ENCODE measurements around the gene CEP350.
A peak's percentile ranks its signal among the peaks of the same experiment; 100 is the strongest.
"Not testable (repeated sequence)": the region's sequence is repeated elsewhere in the genome, so short reads cannot be mapped to it uniquely, and the experiment has no call there.

CEP350 gene

GRCh38 chr1:179941454-179941853 is 13.2 kb upstream of the CEP350 start:
- DNase-seq = no peak

- no peak for DNase-seq
Observed at GRCh38 chr1:179950651-179951050, 4.0 kb upstream of the CEP350 start.

- DNase-seq = no peak
Observed at GRCh38 chr1:179951383-179952144, 3.0 kb upstream of the CEP350 start.

- DNase-seq = peak; percentile 65
Observed at GRCh38 chr1:179952186-179952585, 2.4 kb upstream of the CEP350 start.

- peak; percentile 65 for DNase-seq
Observed at GRCh38 chr1:179953974-179954492, 577 bp upstream of the CEP350 start.

GRCh38 chr1:179955287-179955680 is 674 bp downstream of the CEP350 start:
- DNase-seq = no peak

- DNase-seq = peak; percentile 32
Observed at GRCh38 chr1:179955731-179956130, 1.1 kb downstream of the CEP350 start.

- DNase-seq = no peak
Observed at GRCh38 chr1:179958359-179958758, 3.7 kb downstream of the CEP350 start.

GRCh38 chr1:179962168-179962567 is 7.6 kb downstream of the CEP350 start:
- not testable (repeated sequence) for DNase-seq

- DNase-seq = no peak
Observed at GRCh38 chr1:179966551-179966950, 11.9 kb downstream of the CEP350 start.

GRCh38 chr1:179968284-179968993 is 13.8 kb downstream of the CEP350 start:
- no peak for DNase-seq

GRCh38 chr1:179968994-179969919 is 14.6 kb downstream of the CEP350 start:
- DNase-seq = no peak

GRCh38 chr1:179969962-179970361 is 15.4 kb downstream of the CEP350 start:
- DNase-seq = no peak

- DNase-seq = no peak
Observed at GRCh38 chr1:179971563-179972496, 17.2 kb downstream of the CEP350 start.

- peak; percentile 45 for DNase-seq
Observed at GRCh38 chr1:179973198-179974110, 18.8 kb downstream of the CEP350 start.

- DNase-seq = no peak
Observed at GRCh38 chr1:179976970-179977651, 22.5 kb downstream of the CEP350 start.

GRCh38 chr1:179978199-179979079 is 23.8 kb downstream of the CEP350 start:
- no peak for DNase-seq

- no peak for DNase-seq
Observed at GRCh38 chr1:179984101-179984500, 29.5 kb downstream of the CEP350 start.

- DNase-seq = no peak
Observed at GRCh38 chr1:179984942-179985341, 30.3 kb downstream of the CEP350 start.
